OCI-LY7 (cell line): ENCODE results near the gene GBX2. TPM values are rescaled to one million over a fixed set of nuclear protein-coding genes. Genes with fewer than 3 reads are reported as not detected.

Source experiments
- BruUV-seq: library from RNA; stranded (reverse); fragments of 400-500 nt; replicated peaks from 2 replicates; lab custom pipeline; 2021; lab: Mats Ljungman, UMichigan
- CTCF ChIA-PET: fragments of 300-600 bp; sonication (Branson Sonifier 250); formaldehyde crosslinking; loops from one replicate; lab custom pipeline; 2022; ENCODE audit warnings: antibody characterized with exemption; ENCODE audit not compliant: unreplicated experiment; lab: Charles Lee
- POLR2A ChIA-PET: fragments of 300-600 bp; sonication (Branson Sonifier 250); formaldehyde crosslinking; loops from one replicate; lab custom pipeline; 2022; ENCODE audit warnings: antibody characterized with exemption; lab: Charles Lee
- DNase-seq: peaks from one replicate; pipeline ENCODE4 v3.0.0-alpha.2; 2015; ENCODE audit warnings: low spot score
- H2AFZ ChIP-seq: fragments of 200-600 bp; sonication (generic), shearing (Covaris generic); 2 replicates; pipeline ENCODE4 v1.6.1; 2014; ENCODE audit warnings: mild to moderate bottlenecking, antibody characterized with exemption, low read length, moderate library complexity
- H3K27ac ChIP-seq: fragments of 200-600 bp; sonication (generic); 2 replicates; pipeline ENCODE4 v1.5.1; 2014; ENCODE audit warnings: mixed run types, low read depth, mild to moderate bottlenecking, moderate library complexity, low read length, inconsistent platforms; ENCODE audit not compliant: poor library complexity, severe bottlenecking
- H3K36me3 ChIP-seq: fragments of 200-600 bp; sonication (generic); 2 replicates; pipeline ENCODE4 v1.6.1; 2014; ENCODE audit warnings: mild to moderate bottlenecking, antibody characterized with exemption, low read length, moderate library complexity, mixed read lengths; ENCODE audit not compliant: insufficient read depth
- H3K4me1 ChIP-seq: fragments of 200-600 bp; sonication (generic); 2 replicates; pipeline ENCODE4 v1.5.1; 2014; ENCODE audit warnings: mild to moderate bottlenecking, low read length; ENCODE audit not compliant: insufficient read depth, poor library complexity, severe bottlenecking
- H3K4me2 ChIP-seq: fragments of 200-600 bp; sonication (generic); 2 replicates; pipeline ENCODE4 v1.6.1; 2014; ENCODE audit warnings: mild to moderate bottlenecking, low read length
- H3K4me3 ChIP-seq: fragments of 200-600 bp; sonication (generic); 2 replicates; pipeline ENCODE4 v1.5.1; 2014; ENCODE audit warnings: mild to moderate bottlenecking, low read depth, low read length; ENCODE audit not compliant: poor library complexity, severe bottlenecking
- H3K79me2 ChIP-seq: fragments of 200-600 bp; sonication (generic); 2 replicates; pipeline ENCODE4 v1.6.1; 2016; ENCODE audit warnings: low read depth, mild to moderate bottlenecking, low read length, moderate library complexity, mixed read lengths; ENCODE audit not compliant: insufficient read depth
- H3K9me2 ChIP-seq: fragments of 200-600 bp; sonication (generic); 2 replicates; pipeline ENCODE4 v1.6.1; 2016; ENCODE audit warnings: mild to moderate bottlenecking, low read length, mixed read lengths; ENCODE audit not compliant: insufficient read depth
- H3K9me3 ChIP-seq: fragments of 200-600 bp; sonication (generic); 2 replicates; pipeline ENCODE4 v1.6.1; 2014; ENCODE audit warnings: mild to moderate bottlenecking, mixed run types, low read length, mixed read lengths
- H4K20me1 ChIP-seq: fragments of 200-600 bp; sonication (generic); 2 replicates; pipeline ENCODE4 v1.6.1; 2014; ENCODE audit warnings: mild to moderate bottlenecking, antibody characterized with exemption, low read length, moderate library complexity, mixed read lengths; ENCODE audit not compliant: insufficient read depth
- CTCF ChIP-seq: fragments of 200-600 bp; sonication (generic); conservative IDR thresholded peaks from 2 replicates; pipeline ENCODE4 v1.5.1; 2014; ENCODE audit warnings: mild to moderate bottlenecking, antibody characterized with exemption, low read length, moderate library complexity, mixed read lengths
- EZH2phosphoT487 ChIP-seq: fragments of 200-600 bp; sonication (generic); IDR thresholded peaks from 2 replicates; pipeline ENCODE4 v1.6.1; 2018; ENCODE audit warnings: low read depth, borderline replicate concordance, mild to moderate bottlenecking, mixed run types, antibody characterized with exemption, low read length, moderate library complexity, mixed read lengths
- intact Hi-C: fragments of 100-400 bp; cut with micrococcal nuclease; formaldehyde crosslinking; loops from one replicate; pipeline ENCODE4 v1.10.0; 2022; ENCODE audit not compliant: unreplicated experiment
- total RNA-seq, 2 experiments: library from RNA; depleted of rRNA in 1 of 2; stranded (reverse); fragments of >200 nt in 1 of 2; shearing (Covaris generic) in 1 of 2; gene quantifications; 2 replicates each; pipeline ENCODE4 v1.2.3, GENCODE V29; 2014 to 2022

Gene GBX2
- total RNA-seq, 2 experiments from 2014 or later, result not detected

GRCh38 chr2:236156860-236157194, 11.4 kb downstream of the GBX2 start:
- no peaks in the 10 kb centered on the region for H3K4me1 ChIP-seq
- intact Hi-C loops, result no loop called here
- no TSS peak for BruUV-seq
- H3K4me2 ChIP-seq, result no peak overlapping the region
- H2AFZ ChIP-seq, result no peak overlapping the region
- H3K36me3 ChIP-seq, result no peaks in the 10 kb centered on the region
- no peaks in the 10 kb centered on the region for H4K20me1 ChIP-seq
- DNase-seq, result no peak
- no peaks in the 10 kb centered on the region for H3K9me3 ChIP-seq
- TF ChIP-seq EZH2phosphoT487, result no peak
- no peak for TF ChIP-seq CTCF
- H3K4me3 ChIP-seq, result no peak overlapping the region
- no peaks in the 10 kb centered on the region for H3K79me2 ChIP-seq
- H3K9me2 ChIP-seq, result no peaks in the 10 kb centered on the region
- ChIA-PET CTCF (no interaction called here), POLR2A (no interaction called here)
- H3K27ac ChIP-seq, result no peak overlapping the region

GRCh38 chr2:236156095-236156859, 11.9 kb downstream of the GBX2 start:
- DNase-seq, result no peak
- BruUV-seq, result no TSS peak
- ChIA-PET POLR2A (no interaction called here), CTCF (no interaction called here)
- no peak overlapping the region for H3K4me3 ChIP-seq
- no peak overlapping the region for H2AFZ ChIP-seq
- TF ChIP-seq CTCF, result no peak
- no peaks in the 10 kb centered on the region for H4K20me1 ChIP-seq
- H3K9me3 ChIP-seq, result no peaks in the 10 kb centered on the region
- no peaks in the 10 kb centered on the region for H3K4me1 ChIP-seq
- no peak overlapping the region for H3K4me2 ChIP-seq
- no peaks in the 10 kb centered on the region for H3K79me2 ChIP-seq
- H3K27ac ChIP-seq, result no peak overlapping the region
- intact Hi-C loops, result no loop called here
- no peaks in the 10 kb centered on the region for H3K36me3 ChIP-seq
- H3K9me2 ChIP-seq, result no peaks in the 10 kb centered on the region

- TF ChIP-seq EZH2phosphoT487, result no peak
- no peak for TF ChIP-seq CTCF
- intact Hi-C loops, result no loop called here
- Histone ChIP-seq H3K9me2 (no peaks in the 10 kb centered on the region), H4K20me1 (no peaks in the 10 kb centered on the region), H3K36me3 (no peaks in the 10 kb centered on the region), H3K79me2 (no peaks in the 10 kb centered on the region), H3K4me2 (no peak overlapping the region), H3K27ac (no peak overlapping the region), H2AFZ (no peak overlapping the region), H3K4me3 (no peak overlapping the region), H3K9me3 (no peaks in the 10 kb centered on the region), H3K4me1 (no peaks in the 10 kb centered on the region)
- POLR2A ChIA-PET, result interaction anchor here (0.5 kb wide), 1 partner anchor 17 kb away, joined by 3 read pairs; no protein-coding TSS in a partner anchor
- no peak for DNase-seq
- no TSS peak for BruUV-seq
- CTCF ChIA-PET, result no interaction called here
Observed at GRCh38 chr2:236155406-236155805, 12.8 kb downstream of the GBX2 start.
